OCI-LY1 (cell line): Measurements from ENCODE around the gene AVP.

Source experiments
- H2AFZ ChIP-seq: fragments of 200-600 bp; sonication (generic), shearing (Covaris generic); 2 replicates; pipeline ENCODE4 v1.6.0; 2014; ENCODE audit warnings: antibody characterized with exemption, mild to moderate bottlenecking, low read length
- H3F3A ChIP-seq: fragments of 200-600 bp; sonication (generic), shearing (Covaris generic); 2 replicates; pipeline ENCODE4 v1.6.0; 2014; ENCODE audit warnings: mild to moderate bottlenecking, antibody characterized with exemption, low read length, moderate library complexity; ENCODE audit not compliant: insufficient read depth
- H3K27ac ChIP-seq: fragments of 200-600 bp; sonication (generic); 2 replicates; pipeline ENCODE4 v1.5.1; 2014; ENCODE audit warnings: low read length, mixed run types, mild to moderate bottlenecking, low read depth; ENCODE audit not compliant: poor library complexity, severe bottlenecking
- H3K27me3 ChIP-seq: fragments of 200-600 bp; sonication (generic); 2 replicates; pipeline ENCODE4 v1.6.0; 2014; ENCODE audit warnings: antibody characterized with exemption, mild to moderate bottlenecking, low read length, moderate library complexity; ENCODE audit not compliant: insufficient read depth
- H3K36me3 ChIP-seq: fragments of 200-600 bp; sonication (generic); 2 replicates; pipeline ENCODE4 v1.6.1; 2014; ENCODE audit warnings: mild to moderate bottlenecking, antibody characterized with exemption, low read length, moderate library complexity, mixed read lengths; ENCODE audit not compliant: insufficient read depth
- H3K4me1 ChIP-seq: fragments of 200-600 bp; sonication (generic); 2 replicates; pipeline ENCODE4 v1.5.1; 2014; ENCODE audit warnings: mild to moderate bottlenecking, low read length, moderate library complexity; ENCODE audit not compliant: insufficient read depth, severe bottlenecking
- H3K4me2 ChIP-seq: fragments of 200-600 bp; sonication (generic), shearing (Covaris generic); 2 replicates; pipeline ENCODE4 v1.6.1; 2014; ENCODE audit warnings: low read length
- H3K4me3 ChIP-seq: fragments of 200-600 bp; sonication (generic); 2 replicates; pipeline ENCODE4 v1.5.1; 2014; ENCODE audit warnings: low read length, low read depth, mild to moderate bottlenecking, mixed read lengths; ENCODE audit not compliant: poor library complexity, severe bottlenecking
- H3K79me2 ChIP-seq: fragments of 200-600 bp; shearing (Covaris generic); 2 replicates; pipeline ENCODE4 v1.6.1; 2016; ENCODE audit warnings: mixed run types, low read length, mixed read lengths; ENCODE audit not compliant: insufficient read depth
- H3K9ac ChIP-seq: fragments of 200-600 bp; sonication (generic), shearing (Covaris generic); 2 replicates; pipeline ENCODE4 v1.6.1; 2014; ENCODE audit warnings: mild to moderate bottlenecking, low read length, mixed read lengths
- H3K9me2 ChIP-seq: fragments of 200-600 bp; sonication (generic), shearing (Covaris generic); 2 replicates; pipeline ENCODE4 v1.6.1; 2014; ENCODE audit warnings: low read depth, mild to moderate bottlenecking, low read length, mixed read lengths
- H3K9me3 ChIP-seq: fragments of 200-600 bp; shearing (Covaris generic); 2 replicates; pipeline ENCODE4 v1.6.1; 2014; ENCODE audit warnings: low read length, mixed read lengths
- H4K20me1 ChIP-seq: fragments of 200-600 bp; sonication (generic), shearing (Covaris generic); 2 replicates; pipeline ENCODE4 v1.6.0; 2016; ENCODE audit warnings: mild to moderate bottlenecking, low read length; ENCODE audit not compliant: insufficient read depth
- CTCF ChIP-seq: fragments of 200-600 bp; sonication (generic), shearing (Covaris generic); IDR thresholded peaks from 2 replicates; pipeline ENCODE4 v1.5.1; 2017; ENCODE audit warnings: mild to moderate bottlenecking, antibody characterized with exemption, low read length, moderate library complexity, mixed read lengths
- EZH2 ChIP-seq: fragments of 200-600 bp; sonication (generic), shearing (Covaris generic); IDR thresholded peaks from 2 replicates; pipeline ENCODE4 v1.8.0; 2017; ENCODE audit warnings: borderline replicate concordance, mixed run types, mild to moderate bottlenecking, antibody characterized with exemption, low read length, moderate library complexity, mixed read lengths

The AVP gene

GRCh38 chr20:3130051-3130600 lies 45.6 kb upstream of the AVP start:
- no peaks in the 10 kb centered on the region for H3K79me2 ChIP-seq
- no peaks in the 10 kb centered on the region for H3F3A ChIP-seq
- H3K27me3 ChIP-seq = no peaks in the 10 kb centered on the region
- H3K27ac ChIP-seq = no peak overlapping the region
- H3K36me3 ChIP-seq = no peaks in the 10 kb centered on the region
- H3K4me2 ChIP-seq = no peak overlapping the region
- no peaks in the 10 kb centered on the region for H3K4me1 ChIP-seq
- no peak overlapping the region for H2AFZ ChIP-seq
- H3K4me3 ChIP-seq = no peak overlapping the region
- no peaks in the 10 kb centered on the region for H3K9me2 ChIP-seq
- H3K9ac ChIP-seq = no peak overlapping the region
- H3K9me3 ChIP-seq = no peaks in the 10 kb centered on the region
- TF ChIP-seq EZH2 (no peak), CTCF (no peak)
- no peaks in the 10 kb centered on the region for H4K20me1 ChIP-seq

- no peak overlapping the region for H2AFZ ChIP-seq
- H3F3A ChIP-seq = no peaks in the 10 kb centered on the region
- H3K27me3 ChIP-seq = no peaks in the 10 kb centered on the region
- no peaks in the 10 kb centered on the region for H3K79me2 ChIP-seq
- H3K27ac ChIP-seq = no peak overlapping the region
- TF ChIP-seq EZH2 = no peak
- no peak for TF ChIP-seq CTCF
- H3K4me1 ChIP-seq = no peaks in the 10 kb centered on the region
- no peak overlapping the region for H3K9ac ChIP-seq
- H4K20me1 ChIP-seq = no peaks in the 10 kb centered on the region
- no peak overlapping the region for H3K4me2 ChIP-seq
- no peaks in the 10 kb centered on the region for H3K36me3 ChIP-seq
- H3K9me2 ChIP-seq = no peaks in the 10 kb centered on the region
- H3K4me3 ChIP-seq = no peak overlapping the region
- H3K9me3 ChIP-seq = no peaks in the 10 kb centered on the region
Measured at GRCh38 chr20:3129094-3129493, 44.6 kb upstream of the AVP start.

GRCh38 chr20:3128275-3128984 lies 43.9 kb upstream of the AVP start:
- Histone ChIP-seq H3K27me3 (no peaks in the 10 kb centered on the region), H3K4me2 (no peak overlapping the region), H4K20me1 (no peaks in the 10 kb centered on the region), H3K4me3 (no peak overlapping the region), H3K36me3 (no peaks in the 10 kb centered on the region), H3K79me2 (no peaks in the 10 kb centered on the region), H3F3A (no peaks in the 10 kb centered on the region), H3K4me1 (no peaks in the 10 kb centered on the region), H3K9ac (no peak overlapping the region), H2AFZ (no peak overlapping the region), H3K9me2 (no peaks in the 10 kb centered on the region), H3K9me3 (no peaks in the 10 kb centered on the region), H3K27ac (no peak overlapping the region)
- TF ChIP-seq CTCF (no peak), EZH2 (no peak)
